ENCODE measurements around the gene NOP56. TPM values are rescaled to one million over a fixed set of nuclear protein-coding genes. Genes with fewer than 3 reads are reported as not detected.

Gene NOP56
- total RNA-seq, 1 donor from 2014 or later = 172 TPM

DNA sequence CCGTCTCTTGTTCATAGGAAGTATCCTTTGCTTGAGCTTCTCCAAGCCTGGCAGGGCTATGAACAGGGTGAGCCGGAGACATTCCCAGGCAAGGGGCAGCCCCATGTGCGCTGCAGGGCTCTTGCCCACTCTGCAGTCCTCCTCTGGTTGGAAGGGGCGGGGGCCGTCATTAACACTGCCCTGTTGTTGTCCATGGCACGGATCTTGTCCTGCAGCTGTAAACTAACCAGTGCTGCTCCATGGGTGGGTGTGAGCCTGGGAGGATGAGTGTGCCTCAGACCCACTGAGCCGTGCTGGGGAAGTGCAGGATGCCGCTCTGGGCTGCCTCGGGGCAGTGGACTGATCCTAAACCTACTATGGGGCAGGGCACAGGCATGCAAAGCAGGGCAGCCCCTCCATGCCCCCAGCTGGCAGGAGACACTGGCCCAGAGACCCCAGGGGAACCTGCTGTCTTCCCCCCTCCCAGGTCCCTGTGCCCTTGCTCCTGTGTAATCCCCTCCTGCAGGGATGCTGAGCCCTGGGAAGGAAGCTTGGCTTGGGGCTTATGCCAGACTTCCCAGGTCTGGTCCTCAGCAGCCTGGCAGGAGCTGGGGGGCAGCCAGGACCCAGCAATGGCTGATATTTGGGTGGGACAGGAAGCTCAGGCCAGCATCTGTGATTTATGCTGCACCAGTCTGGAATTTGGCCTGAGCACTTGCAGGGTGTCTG is 48.6 kb downstream of the NOP56 start:
- no peak for DNase-seq (ENCODE audit: low read depth)
- TF ChIP-seq, protein P1, sequence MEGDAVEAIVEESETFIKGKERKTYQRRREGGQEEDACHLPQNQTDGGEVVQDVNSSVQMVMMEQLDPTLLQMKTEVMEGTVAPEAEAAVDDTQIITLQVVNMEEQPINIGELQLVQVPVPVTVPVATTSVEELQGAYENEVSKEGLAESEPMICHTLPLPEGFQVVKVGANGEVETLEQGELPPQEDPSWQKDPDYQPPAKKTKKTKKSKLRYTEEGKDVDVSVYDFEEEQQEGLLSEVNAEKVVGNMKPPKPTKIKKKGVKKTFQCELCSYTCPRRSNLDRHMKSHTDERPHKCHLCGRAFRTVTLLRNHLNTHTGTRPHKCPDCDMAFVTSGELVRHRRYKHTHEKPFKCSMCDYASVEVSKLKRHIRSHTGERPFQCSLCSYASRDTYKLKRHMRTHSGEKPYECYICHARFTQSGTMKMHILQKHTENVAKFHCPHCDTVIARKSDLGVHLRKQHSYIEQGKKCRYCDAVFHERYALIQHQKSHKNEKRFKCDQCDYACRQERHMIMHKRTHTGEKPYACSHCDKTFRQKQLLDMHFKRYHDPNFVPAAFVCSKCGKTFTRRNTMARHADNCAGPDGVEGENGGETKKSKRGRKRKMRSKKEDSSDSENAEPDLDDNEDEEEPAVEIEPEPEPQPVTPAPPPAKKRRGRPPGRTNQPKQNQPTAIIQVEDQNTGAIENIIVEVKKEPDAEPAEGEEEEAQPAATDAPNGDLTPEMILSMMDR (conservative IDR thresholded peaks at IDR 0.05; ENCODE audit: low read depth, low read length) = no peak
- no peak overlapping the region for H3K4me3 ChIP-seq (ENCODE audit: low read depth, low read length)

DNA sequence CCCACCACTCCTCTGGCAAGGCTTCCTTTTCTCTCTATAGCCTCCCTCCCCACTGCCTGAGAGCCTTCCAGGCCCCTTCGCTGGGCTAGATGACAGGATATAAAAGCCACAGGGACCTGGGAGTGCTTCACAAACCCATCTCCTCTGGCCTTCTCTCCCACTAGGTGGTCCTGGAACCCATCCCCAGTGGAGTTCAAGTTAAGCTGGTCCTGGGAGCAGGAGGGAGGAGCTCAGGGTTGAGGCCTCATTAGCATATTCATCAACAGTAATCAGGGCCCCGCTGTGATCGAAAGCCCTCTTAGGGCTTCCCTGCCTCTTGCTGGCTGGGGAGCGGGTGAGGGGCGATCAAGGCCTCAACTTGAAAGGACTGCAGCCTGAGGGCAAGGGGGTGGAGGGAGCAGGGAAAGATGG is 49.2 kb downstream of the NOP56 start:
- no peak overlapping the region for H3K4me3 ChIP-seq (ENCODE audit: low read depth, low read length)
- TF ChIP-seq, protein P1 (conservative IDR thresholded peaks at IDR 0.05; ENCODE audit: low read depth, low read length) = no peak
- DNase-seq (ENCODE audit: low read depth) = no peak

DNA sequence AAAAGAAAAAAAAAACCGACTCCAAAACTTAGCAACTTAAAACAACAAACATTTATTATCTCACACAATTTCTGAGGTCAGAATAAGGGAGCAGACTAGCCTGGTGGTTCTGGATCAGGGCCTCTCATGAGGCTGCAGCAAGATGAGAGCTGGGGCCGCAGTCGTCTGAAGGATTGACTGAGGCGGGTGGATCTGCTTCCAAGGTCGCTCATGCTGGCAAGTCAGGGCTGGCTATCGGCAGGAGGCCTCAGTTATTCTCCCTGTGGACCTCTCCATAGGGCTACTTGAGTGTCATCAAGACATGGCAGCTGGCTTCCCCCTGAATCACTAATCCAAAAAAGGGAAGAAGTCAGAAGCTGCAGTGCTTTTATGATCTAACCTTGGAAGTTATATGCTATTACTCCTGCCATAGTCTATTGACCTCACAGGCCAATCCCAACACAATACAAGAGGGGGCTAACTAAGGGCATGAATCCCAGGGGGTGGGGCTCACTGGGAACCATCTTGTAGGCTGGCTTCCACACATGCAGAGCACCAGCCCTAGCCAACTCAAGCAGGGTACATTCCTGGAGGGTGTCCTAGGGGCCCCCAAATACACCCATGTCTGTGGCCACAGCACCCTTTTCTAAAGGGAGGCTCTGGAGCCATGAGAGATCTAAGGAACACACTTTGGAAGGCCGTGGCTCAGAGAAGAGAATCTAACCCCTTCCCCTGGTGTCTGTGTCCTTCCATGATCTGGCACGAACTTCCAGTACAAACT is 51.5 kb downstream of the NOP56 start:
- no peak overlapping the region for H3K4me3 ChIP-seq (ENCODE audit: low read depth, low read length)
- TF ChIP-seq, protein P1 (conservative IDR thresholded peaks at IDR 0.05; ENCODE audit: low read depth, low read length) = no peak
- DNase-seq (ENCODE audit: low read depth) = no peak

DNA sequence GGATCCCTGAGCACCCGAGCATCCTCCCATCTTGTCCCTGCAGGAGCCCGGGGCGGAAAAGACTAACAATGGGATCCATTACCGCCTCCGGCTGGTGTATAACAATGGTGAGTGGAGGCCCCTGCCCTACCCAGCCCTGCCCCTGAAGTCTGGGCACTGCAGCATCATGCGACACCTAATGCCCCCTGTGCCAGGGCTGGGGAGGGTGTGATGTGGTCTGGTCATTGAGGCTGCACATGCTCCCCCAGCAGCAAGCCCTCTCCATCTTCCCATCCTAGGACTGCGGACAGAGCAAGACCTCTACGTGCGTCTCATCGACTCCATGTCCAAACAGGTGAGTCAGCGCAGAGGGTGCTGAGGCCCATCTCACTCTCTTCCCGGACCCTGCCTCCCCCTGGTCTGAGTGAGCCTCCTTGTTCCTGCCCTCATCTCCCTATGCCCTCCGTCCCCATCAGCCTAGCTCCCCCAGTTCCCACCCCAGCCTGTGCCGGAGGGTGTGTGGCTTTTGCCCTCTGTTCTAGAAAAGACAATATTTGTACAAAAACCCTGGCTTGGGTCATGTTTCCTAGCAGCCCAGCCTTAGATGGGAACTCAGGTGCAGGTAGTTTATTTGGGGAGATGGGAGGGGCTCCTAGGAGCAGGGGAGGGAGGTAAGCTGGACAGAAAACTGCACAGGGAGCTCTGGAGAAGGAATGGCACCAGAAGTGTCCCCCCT is 53.7 kb downstream of the NOP56 start:
- no peak for DNase-seq (ENCODE audit: low read depth)
- TF ChIP-seq, protein P1 (conservative IDR thresholded peaks at IDR 0.05; ENCODE audit: low read depth, low read length) = no peak
- no peak overlapping the region for H3K4me3 ChIP-seq (ENCODE audit: low read depth, low read length)

DNA sequence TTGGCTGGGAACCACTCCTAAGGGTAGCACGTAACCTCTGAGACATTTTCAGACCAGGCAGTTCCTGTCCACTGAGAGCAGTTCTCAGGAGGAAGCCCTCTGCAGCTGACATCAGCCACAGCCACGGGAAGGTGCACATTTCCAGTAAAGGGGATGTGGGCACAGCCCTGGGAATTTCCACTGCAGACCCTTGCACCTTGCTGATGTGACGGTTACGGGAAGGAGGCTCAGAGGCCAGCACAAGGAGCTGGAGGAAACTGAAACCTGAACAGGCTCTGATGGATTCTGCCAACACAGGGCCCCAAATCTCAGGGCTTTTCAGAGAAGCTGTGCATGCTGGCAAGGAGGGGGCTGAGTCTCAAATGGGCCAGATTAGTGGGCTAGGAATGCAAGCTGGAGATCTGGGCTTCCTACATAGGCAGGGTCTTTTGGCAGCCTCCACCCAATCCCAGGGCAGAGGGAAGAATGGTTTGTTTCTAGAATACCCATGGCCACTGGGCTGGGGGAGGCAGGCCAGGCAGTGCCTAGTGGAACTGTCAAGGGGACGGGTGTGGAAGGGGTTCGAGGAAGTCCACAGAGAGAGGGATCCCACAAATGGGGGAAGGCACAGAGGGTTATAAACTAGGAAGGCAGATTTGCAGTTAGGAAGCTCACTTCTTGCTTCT is 54.4 kb downstream of the NOP56 start:
- H3K4me3 ChIP-seq (ENCODE audit: low read depth, low read length) = no peak overlapping the region
- no peak for DNase-seq (ENCODE audit: low read depth)
- TF ChIP-seq, protein P1 (conservative IDR thresholded peaks at IDR 0.05; ENCODE audit: low read depth, low read length) = no peak

DNA sequence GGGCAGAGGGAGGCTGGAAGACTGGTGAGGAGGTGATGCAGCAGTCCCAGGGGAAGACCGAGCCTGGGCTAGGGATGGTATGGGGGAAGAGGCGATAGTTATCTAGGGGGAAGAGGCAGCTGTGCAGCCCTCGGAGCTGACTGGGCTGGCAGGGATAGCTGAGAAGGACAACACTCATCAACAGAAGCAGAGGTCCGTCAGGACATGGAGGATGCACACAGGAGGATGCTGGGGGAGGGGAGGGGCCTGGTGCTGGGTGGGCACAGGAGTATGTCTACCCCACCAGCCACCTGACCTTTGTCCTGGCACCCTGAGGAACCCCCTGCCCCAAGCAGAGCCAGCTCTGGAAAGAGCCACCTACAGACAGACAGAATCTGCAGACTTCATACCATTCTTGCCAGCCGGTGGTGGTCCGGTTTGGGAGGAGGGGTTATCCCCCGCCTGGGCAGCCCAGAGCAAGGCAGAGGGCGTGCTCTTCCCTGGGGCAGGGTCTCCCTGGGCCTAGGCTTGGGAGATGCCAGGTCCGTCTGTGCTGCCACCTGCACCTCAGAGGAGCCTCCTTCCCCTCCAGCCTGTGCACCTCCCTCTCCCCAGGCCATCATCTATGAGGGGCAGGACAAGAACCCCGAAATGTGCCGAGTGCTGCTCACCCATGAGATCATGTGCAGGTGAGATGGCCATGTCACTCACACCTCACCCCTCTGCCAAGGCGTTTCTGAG is 55.1 kb downstream of the NOP56 start:
- DNase-seq (ENCODE audit: low read depth) = no peak
- TF ChIP-seq, protein P1 (conservative IDR thresholded peaks at IDR 0.05; ENCODE audit: low read depth, low read length) = no peak
- H3K4me3 ChIP-seq (ENCODE audit: low read depth, low read length) = no peak overlapping the region
